Dedifferentiated amniotic fluid mesenchymal stem cell (primary cell): ENCODE data around the gene WDFY4.

ENCODE experiments used
- DNase-seq: peaks from one replicate; pipeline ENCODE4 v3.0.0-alpha.2; 2016; ENCODE audit errors: extremely low spot score

Gene WDFY4

GRCh38 chr10:48711830-48712229 is 27.2 kb downstream of the WDFY4 start:
- no peak for DNase-seq

- DNase-seq, result no peak
These were observed 29.4 kb downstream of the WDFY4 start for GRCh38 chr10:48714088-48714487.

- DNase-seq, result no peak
These were observed 31.7 kb downstream of the WDFY4 start for GRCh38 chr10:48716416-48716815.

- DNase-seq, result no peak
These were observed 35.9 kb downstream of the WDFY4 start for GRCh38 chr10:48720611-48721010.

GRCh38 chr10:48722153-48723145 is 37.8 kb downstream of the WDFY4 start:
- no peak for DNase-seq

- no peak for DNase-seq
These were observed 39.5 kb downstream of the WDFY4 start for GRCh38 chr10:48724127-48724526.

GRCh38 chr10:48725708-48726107 is 41.0 kb downstream of the WDFY4 start:
- DNase-seq, result no peak

- no peak for DNase-seq
These were observed 43.2 kb downstream of the WDFY4 start for GRCh38 chr10:48727866-48728265.

GRCh38 chr10:48729222-48729621 is 44.5 kb downstream of the WDFY4 start:
- DNase-seq, result no peak

GRCh38 chr10:48729941-48730457 is 45.3 kb downstream of the WDFY4 start:
- no peak for DNase-seq

GRCh38 chr10:48731141-48731540 is 46.5 kb downstream of the WDFY4 start:
- DNase-seq, result no peak

GRCh38 chr10:48731654-48732053 is 47.0 kb downstream of the WDFY4 start:
- DNase-seq, result no peak

GRCh38 chr10:48733329-48733728 is 48.7 kb downstream of the WDFY4 start:
- DNase-seq, result no peak

GRCh38 chr10:48735836-48736390 is 51.2 kb downstream of the WDFY4 start:
- DNase-seq, result no peak

GRCh38 chr10:48736596-48736995 is 51.9 kb downstream of the WDFY4 start:
- no peak for DNase-seq

- no peak for DNase-seq
These were observed 53.2 kb downstream of the WDFY4 start for GRCh38 chr10:48737886-48738285.

- no peak for DNase-seq
These were observed 54.5 kb downstream of the WDFY4 start for GRCh38 chr10:48739170-48739569.

- DNase-seq, result no peak
These were observed 55.5 kb downstream of the WDFY4 start for GRCh38 chr10:48740015-48740707.

GRCh38 chr10:48740988-48741387 is 56.3 kb downstream of the WDFY4 start:
- no peak for DNase-seq

GRCh38 chr10:48742891-48743860 is 58.5 kb downstream of the WDFY4 start:
- DNase-seq, result no peak

- no peak for DNase-seq
These were observed 59.9 kb downstream of the WDFY4 start for GRCh38 chr10:48744587-48744986.
